Endometrial microvascular endothelial cells (primary cell): ENCODE data around the gene ARHGEF7. TPM values are rescaled to one million over a fixed set of nuclear protein-coding genes. Genes with fewer than 3 reads are reported as not detected.

Experiments
- in situ Hi-C: cut with HindIII; loops from 2 replicates; pipeline ENCODE4 v1.10.0; 2017; ENCODE audit warnings: low sequenced_read_pairs, low pct_unique_long_range_greater_than_20kb; ENCODE audit errors: inconsistent ontology term
- total RNA-seq: library from RNA; depleted of rRNA; stranded (reverse); fragments of >200 nt; gene quantifications from one replicate; pipeline ENCODE4 v1.2.3, GENCODE V29; 2015; ENCODE audit errors: inconsistent ontology term

Gene ARHGEF7
- total RNA-seq, 1 donor from 2014 or later = 65.7 TPM

- in situ Hi-C loops = no loop called here
Measured at GRCh38 chr13:111343186-111343805, 228.2 kb downstream of the ARHGEF7 start.

- in situ Hi-C loops = no loop called here
Measured at GRCh38 chr13:111344471-111345191, 229.5 kb downstream of the ARHGEF7 start.

- in situ Hi-C loops = no loop called here
Measured at GRCh38 chr13:111345682-111346081, 230.6 kb downstream of the ARHGEF7 start.

- in situ Hi-C loops = no loop called here
Measured at GRCh38 chr13:111346101-111346680, 231.1 kb downstream of the ARHGEF7 start.

GRCh38 chr13:111347438-111347837 lies 232.3 kb downstream of the ARHGEF7 start:
- in situ Hi-C loops = no loop called here

- in situ Hi-C loops = no loop called here
Measured at GRCh38 chr13:111353508-111353907, 238.4 kb downstream of the ARHGEF7 start.

- in situ Hi-C loops = no loop called here
Measured at GRCh38 chr13:111354789-111355188, 239.7 kb downstream of the ARHGEF7 start.

Other genes starting within 250 kb of the ARHGEF7 start
- 22.5 TPM for gene ANKRD10, start 200.2 kb upstream of the ARHGEF7 start, total RNA-seq
- not detected for gene TEX29, start 205.3 kb downstream of the ARHGEF7 start, total RNA-seq